Ectodermal cell (in vitro differentiated cells): ENCODE results near the gene CCDC28B.

Source experiments
- H3K27ac ChIP-seq: 2 replicates; pipeline ENCODE4 v1.7.0; 2013; ENCODE audit warnings: mild to moderate bottlenecking, low read depth, low read length; ENCODE audit not compliant: insufficient read depth, poor library complexity, severe bottlenecking
- H3K27me3 ChIP-seq: 2 replicates; pipeline ENCODE4 v1.7.0; 2013; ENCODE audit warnings: mild to moderate bottlenecking, low read length; ENCODE audit not compliant: insufficient read depth, control insufficient read depth, poor library complexity, severe bottlenecking
- H3K36me3 ChIP-seq: one replicate; pipeline ENCODE4 v1.7.0; 2013; ENCODE audit warnings: low read length; ENCODE audit not compliant: control insufficient read depth, insufficient read depth
- H3K4me1 ChIP-seq: one replicate; pipeline ENCODE4 v1.7.0; 2013; ENCODE audit warnings: low read length; ENCODE audit not compliant: control insufficient read depth, insufficient read depth
- H3K4me3 ChIP-seq: 2 replicates; pipeline ENCODE4 v1.7.0; 2013; ENCODE audit warnings: low read depth, low read length, control low read depth; ENCODE audit not compliant: insufficient read depth
- H3K9me3 ChIP-seq: 2 replicates; pipeline ENCODE4 v1.7.0; 2013; ENCODE audit warnings: mild to moderate bottlenecking, low read length, moderate library complexity; ENCODE audit not compliant: control insufficient read depth
- WGBS, 2 experiments: methylation state at CpG; one replicate each; pipeline ENCODE4 v1.1.7; 2013; ENCODE audit warnings: missing lambda C conversion rate in 2 of 2; 5-methylcytosine and 5-hydroxymethylcytosine counted together

Gene CCDC28B

GRCh38 chr1:32194984-32195383, 5.4 kb upstream of the CCDC28B start:
- Histone ChIP-seq H3K4me1 (peaks cover 27% of the 10 kb centered on the region), H3K36me3 (peaks cover 63% of the 10 kb centered on the region), H3K27me3 (no peaks in the 10 kb centered on the region), H3K27ac (no peak overlapping the region), H3K9me3 (no peaks in the 10 kb centered on the region), H3K4me3 (no peak overlapping the region)
- WGBS, 2 experiments, result 95 to 97% methylated on average over 6 of the region's 6 CpGs

DNA sequence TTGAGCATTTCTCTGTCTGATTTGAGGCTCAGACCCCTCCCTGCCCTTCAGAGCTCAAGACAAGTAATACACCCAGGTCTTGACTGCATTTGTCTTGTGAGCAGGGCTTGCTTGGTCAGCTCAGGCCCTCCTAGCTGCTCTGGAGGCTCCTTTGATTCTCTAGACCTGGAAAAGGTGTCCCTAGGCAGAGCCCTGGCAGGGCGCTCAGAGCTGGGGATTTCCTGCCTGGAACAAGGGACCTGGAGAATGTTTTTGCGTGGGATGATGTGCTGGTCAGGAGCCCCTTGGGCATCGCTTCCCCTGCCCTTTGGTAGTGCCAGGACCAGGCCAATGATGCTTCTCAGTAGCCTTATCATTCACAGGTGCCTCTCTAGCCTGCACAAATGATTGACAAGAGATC, 4.9 kb upstream of the CCDC28B start:
- Histone ChIP-seq H3K4me1 (peaks cover 28% of the 10 kb centered on the region), H3K4me3 (no peak overlapping the region), H3K27ac (no peak overlapping the region), H3K9me3 (no peaks in the 10 kb centered on the region), H3K36me3 (peaks cover 57% of the 10 kb centered on the region), H3K27me3 (no peaks in the 10 kb centered on the region)
- WGBS, 2 experiments, result 95 to 96% methylated on average over 3 of the region's 3 CpGs

DNA sequence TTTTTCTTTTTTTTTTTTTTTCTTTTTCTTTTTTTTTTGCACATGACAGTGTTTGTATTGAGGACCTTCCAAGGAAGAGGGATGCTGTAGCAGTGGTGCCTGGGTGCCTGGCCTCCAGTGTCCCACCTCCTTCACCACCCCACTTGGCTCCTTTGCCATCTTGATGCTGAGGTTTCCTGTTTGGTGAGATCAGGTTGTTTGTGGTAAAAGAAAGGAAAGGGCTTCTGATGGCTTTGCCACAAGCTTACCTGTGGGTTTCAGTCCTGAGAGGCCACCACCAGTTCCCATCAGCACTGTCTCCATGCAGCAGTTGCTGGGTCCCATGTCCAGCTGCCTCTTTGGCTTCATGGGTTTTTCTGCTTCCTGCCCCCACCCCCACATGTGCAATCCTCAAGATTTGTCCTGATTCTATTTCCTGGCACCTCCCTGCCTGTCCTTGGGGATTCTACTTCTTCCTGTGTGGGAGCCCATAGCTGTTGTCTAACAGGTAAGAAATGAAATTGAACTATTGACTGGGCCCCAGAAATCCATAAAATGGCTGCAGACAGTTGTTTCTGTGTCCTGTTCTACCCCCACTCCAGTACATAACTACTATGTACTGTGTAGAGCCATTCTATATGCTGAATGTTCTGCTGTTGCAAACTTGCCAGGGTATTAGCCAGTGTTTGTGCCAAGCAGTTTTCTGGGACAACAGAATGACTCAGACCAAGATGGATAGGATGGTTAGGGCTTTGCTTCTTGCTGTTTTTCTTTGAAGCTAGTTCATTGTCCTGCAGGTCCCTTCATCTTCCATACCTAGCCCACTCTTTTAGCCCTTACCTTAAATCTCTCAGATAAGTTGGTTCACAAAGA, 4.2 kb upstream of the CCDC28B start:
- Histone ChIP-seq H3K4me3 (no peak overlapping the region), H3K27ac (no peak overlapping the region), H3K27me3 (no peaks in the 10 kb centered on the region), H3K36me3 (peaks cover 51% of the 10 kb centered on the region), H3K9me3 (no peaks in the 10 kb centered on the region), H3K4me1 (peaks cover 28% of the 10 kb centered on the region)

GRCh38 chr1:32197074-32197473, 3.3 kb upstream of the CCDC28B start:
- Histone ChIP-seq H3K4me3 (no peak overlapping the region), H3K4me1 (peaks cover 33% of the 10 kb centered on the region), H3K36me3 (peaks cover 45% of the 10 kb centered on the region), H3K27me3 (no peaks in the 10 kb centered on the region), H3K27ac (no peak overlapping the region), H3K9me3 (no peaks in the 10 kb centered on the region)
- 88 to 100% methylated on average over 1 of the region's 1 CpG for WGBS, 2 experiments

- peaks cover 33% of the 10 kb centered on the region for H3K4me1 ChIP-seq
- no peaks in the 10 kb centered on the region for H3K9me3 ChIP-seq
- H3K4me3 ChIP-seq, result no peak overlapping the region
- no peaks in the 10 kb centered on the region for H3K27me3 ChIP-seq
- H3K27ac ChIP-seq, result no peak overlapping the region
- H3K36me3 ChIP-seq, result peaks cover 37% of the 10 kb centered on the region
- WGBS, 2 experiments, result 80 to 91% methylated on average over 5 to 6 of the region's 6 CpGs
These were observed 2.6 kb upstream of the CCDC28B start for GRCh38 chr1:32197837-32198236.

GRCh38 chr1:32198237-32199042, 2.0 kb upstream of the CCDC28B start:
- Histone ChIP-seq H3K36me3 (peaks cover 31% of the 10 kb centered on the region), H3K4me3 (no peak overlapping the region), H3K4me1 (peaks cover 33% of the 10 kb centered on the region), H3K27ac (no peak overlapping the region), H3K27me3 (no peaks in the 10 kb centered on the region), H3K9me3 (no peaks in the 10 kb centered on the region)
- 93 to 94% methylated on average over 3 of the region's 3 CpGs for WGBS, 2 experiments

GRCh38 chr1:32199043-32199716, 1.2 kb upstream of the CCDC28B start:
- no peak overlapping the region for H3K27ac ChIP-seq
- H3K9me3 ChIP-seq, result no peaks in the 10 kb centered on the region
- WGBS, 2 experiments, result 65 to 72% methylated on average over 4 of the region's 4 CpGs
- no peaks in the 10 kb centered on the region for H3K27me3 ChIP-seq
- peaks cover 33% of the 10 kb centered on the region for H3K4me1 ChIP-seq
- H3K36me3 ChIP-seq, result peaks cover 25% of the 10 kb centered on the region
- no peak overlapping the region for H3K4me3 ChIP-seq

GRCh38 chr1:32199717-32200072, 700 bp upstream of the CCDC28B start:
- H3K36me3 ChIP-seq, result peaks cover 22% of the 10 kb centered on the region
- WGBS, 2 experiments, result 36 to 47% methylated on average over 5 to 6 of the region's 6 CpGs
- H3K4me1 ChIP-seq, result peaks cover 33% of the 10 kb centered on the region
- H3K4me3 ChIP-seq, result peak overlapping the region; percentile 57
- H3K9me3 ChIP-seq, result no peaks in the 10 kb centered on the region
- no peaks in the 10 kb centered on the region for H3K27me3 ChIP-seq
- peak overlapping the region; percentile 30 for H3K27ac ChIP-seq

GRCh38 chr1:32201011-32201855, 838 bp downstream of the CCDC28B start:
- Histone ChIP-seq H3K4me3 (peak overlapping the region; percentile 57), H3K36me3 (peaks cover 7% of the 10 kb centered on the region), H3K9me3 (no peaks in the 10 kb centered on the region), H3K27ac (peak overlapping the region; percentile 86), H3K27me3 (no peaks in the 10 kb centered on the region), H3K4me1 (peaks cover 35% of the 10 kb centered on the region)
- 5 to 8% methylated on average over 26 of the region's 26 CpGs for WGBS, 2 experiments
